Large intestine (tissue), 1 donor: ENCODE results near the gene GLDC. TPM values are rescaled to one million over a fixed set of nuclear protein-coding genes. Genes with fewer than 3 reads are reported as not detected.

ENCODE experiments used
- polyA plus RNA-seq: library from polyadenylated mRNA; unstranded; fragments of 120-200 nt; gene quantifications from one replicate; pipeline ENCODE4 v1.2.1, GENCODE V29; 2013

The GLDC gene
- polyA plus RNA-seq, 1 donor, result 13.0 TPM

Other genes with a start within 250 kb of the GLDC start
- gene UHRF2, start 232.5 kb downstream of the GLDC start, polyA plus RNA-seq, result 52.3 TPM
- 27.2 TPM for gene KDM4C, start 112.2 kb upstream of the GLDC start, polyA plus RNA-seq